Measurements from ENCODE around the gene ZMIZ1. TPM values are rescaled to one million over a fixed set of nuclear protein-coding genes. Genes with fewer than 3 reads are reported as not detected.

Gene ZMIZ1
- total RNA-seq, 2 donors from 2014 or later, result 51.4 to 58.0 TPM

GRCh38 chr10:79211616-79212015 lies 142.8 kb downstream of the ZMIZ1 start:
- intact Hi-C loops (cut with DNase I), result no loop called here
- DNase-seq, result no peak
- no peak for ATAC-seq

DNA sequence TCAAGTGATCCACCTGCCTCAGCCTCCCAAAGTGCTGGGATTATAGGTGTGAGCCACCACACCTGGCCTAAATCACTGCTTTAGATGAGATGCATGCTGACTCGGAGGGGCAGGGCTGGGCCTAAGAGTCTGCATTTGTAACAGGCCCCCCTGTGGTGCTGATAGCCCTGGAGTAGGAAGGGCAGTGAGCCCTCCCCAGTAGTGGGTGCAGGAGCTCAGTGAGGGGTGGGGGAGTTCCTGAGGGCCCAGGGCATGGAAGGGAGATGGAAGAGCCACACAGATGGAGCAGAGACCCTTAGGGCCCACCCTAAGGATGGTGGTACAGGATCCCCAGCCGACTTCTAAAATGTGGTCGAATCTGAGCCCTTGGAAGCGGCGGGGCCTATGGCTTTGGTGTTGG lies 146.8 kb downstream of the ZMIZ1 start:
- DNase-seq, result no peak

GRCh38 chr10:79219322-79219957 lies 150.7 kb downstream of the ZMIZ1 start:
- ATAC-seq (no peak), DNase-seq (no peak)
- intact Hi-C loops (cut with DNase I), result no loop called here

More for the DNA sequence above, 146.8 kb downstream of the ZMIZ1 start:
- no peak for ATAC-seq
- intact Hi-C loops (cut with DNase I), result no loop called here

- ATAC-seq, result no peak
- intact Hi-C loops (cut with DNase I), result loop anchor here in 1 of 2 donors (10.0 kb wide), 1 partner anchor 54 kb away; no protein-coding TSS in a partner anchor
- DNase-seq, result no peak
Measured at GRCh38 chr10:79220307-79220706, 151.5 kb downstream of the ZMIZ1 start.

DNA sequence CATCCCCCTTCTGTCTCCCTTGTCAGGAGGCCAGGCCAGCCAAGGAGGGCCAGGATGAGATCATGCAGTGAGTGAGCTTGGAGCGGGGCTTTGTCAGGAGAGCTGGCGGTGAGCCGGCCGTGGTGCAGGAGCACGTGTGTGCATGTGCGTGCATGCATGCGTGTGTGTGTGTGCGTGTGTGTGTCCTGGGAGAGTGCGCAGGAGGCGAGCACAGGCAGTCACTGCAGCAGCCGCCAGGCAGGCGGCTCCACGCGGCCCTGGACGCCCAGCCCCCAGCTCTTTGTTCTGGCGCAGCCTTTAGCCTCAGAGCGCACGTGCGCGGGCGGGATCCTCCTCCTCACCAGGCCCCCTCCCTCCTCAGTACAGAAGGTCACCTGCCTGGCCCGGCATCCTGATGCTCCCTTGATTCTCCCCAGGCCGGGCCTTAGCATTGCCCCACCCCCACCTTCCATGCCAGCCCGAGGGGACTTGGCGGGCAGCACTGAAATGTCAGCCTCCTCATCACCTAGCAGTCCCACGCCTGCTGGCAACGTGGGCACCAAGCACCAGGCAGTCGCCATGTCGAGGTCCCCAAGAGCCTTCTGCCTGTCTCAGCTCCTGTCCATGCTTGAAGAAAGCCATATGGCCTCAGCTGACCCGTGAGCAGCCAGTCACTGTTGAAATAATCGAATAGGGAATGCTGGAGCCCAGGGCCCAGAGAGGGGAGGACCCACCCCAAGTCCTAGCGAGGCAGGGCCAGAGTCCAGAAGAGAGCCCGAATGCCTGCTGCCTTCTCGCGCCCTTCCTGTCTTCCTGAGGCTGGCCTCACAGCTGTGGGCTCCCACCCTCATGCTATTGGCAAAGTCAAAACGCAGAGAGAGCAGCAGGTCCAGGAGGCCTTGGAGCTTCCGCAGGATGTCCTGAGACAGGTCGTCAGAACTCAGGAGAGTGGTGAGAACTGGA lies 152.6 kb downstream of the ZMIZ1 start:
- ATAC-seq (peak; percentile 57 to 70), DNase-seq (peak; percentile 82)
- intact Hi-C loops (cut with DNase I), result loop anchor here in 1 of 2 donors (10.0 kb wide), 1 partner anchor 53 kb away; no protein-coding TSS in a partner anchor

DNA sequence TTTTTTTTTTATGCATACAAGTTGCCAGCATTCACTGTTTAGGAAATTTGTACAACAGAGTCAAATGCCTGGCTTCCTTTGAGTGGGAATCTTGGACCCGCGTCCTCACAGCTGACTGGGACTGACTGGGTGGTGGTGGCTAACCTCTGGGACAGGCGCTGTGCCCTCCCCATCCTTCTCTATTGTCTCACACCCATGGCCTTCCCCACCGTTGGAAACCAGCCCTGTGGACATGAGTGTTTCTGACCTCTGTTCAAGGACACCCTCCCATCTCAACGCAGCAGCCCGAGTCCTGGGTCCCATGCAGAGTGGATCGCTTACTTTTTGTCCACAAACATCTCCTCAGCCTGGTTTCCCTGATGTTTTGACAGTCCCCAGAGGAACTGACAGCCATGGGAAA lies 153.4 kb downstream of the ZMIZ1 start:
- intact Hi-C loops (cut with DNase I), result loop anchor here in 1 of 2 donors (10.0 kb wide), 1 partner anchor 53 kb away; no protein-coding TSS in a partner anchor
- peak in 1 of 2 donors; percentile 12 for ATAC-seq
- peak; percentile 42 for DNase-seq

DNA sequence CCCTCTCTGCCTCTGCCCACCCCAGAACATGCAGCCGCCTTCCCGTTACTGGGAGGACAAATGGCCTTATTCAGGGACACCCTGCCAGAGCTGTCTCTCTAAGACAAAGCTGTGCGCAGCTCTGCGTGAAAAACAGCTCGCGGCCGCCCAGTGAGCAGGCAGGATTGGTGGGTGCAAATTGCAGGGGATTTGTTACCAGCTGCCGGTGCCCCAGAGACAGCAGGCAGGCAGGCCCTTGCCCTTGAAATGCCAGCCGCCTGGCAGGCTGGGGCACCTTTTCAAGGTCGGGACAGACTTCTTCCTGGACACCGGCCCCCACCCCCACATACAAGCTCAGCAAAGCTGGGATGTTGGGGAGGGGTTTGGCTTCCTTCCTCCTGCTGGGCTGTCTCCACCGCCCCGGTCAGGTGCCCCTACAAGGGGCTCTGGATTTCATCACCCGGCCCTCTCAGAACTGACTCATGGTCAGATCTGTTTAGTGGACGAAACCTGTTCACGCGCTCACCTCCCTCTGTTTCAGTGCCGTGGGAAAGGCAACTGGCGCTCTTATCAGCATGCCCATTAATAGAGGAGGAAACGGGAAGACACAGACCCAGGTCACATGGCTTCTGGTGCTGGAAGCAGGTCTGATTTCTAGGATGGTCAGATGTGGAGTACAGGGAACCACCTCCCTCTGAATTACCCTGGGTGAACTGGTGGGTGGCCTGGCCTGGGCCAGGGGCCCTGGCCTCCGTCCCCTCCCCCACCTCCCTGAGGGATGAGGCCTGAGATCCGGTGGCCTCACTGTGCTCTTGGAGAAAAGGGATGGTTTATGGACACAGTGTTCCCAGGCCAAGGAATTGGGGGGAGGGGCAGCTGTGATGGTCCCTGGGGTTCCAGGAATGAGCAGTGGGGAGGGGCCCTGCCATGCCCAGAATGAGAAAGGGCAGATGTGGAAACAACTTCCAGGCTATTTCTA lies 154.6 kb downstream of the ZMIZ1 start:
- DNase-seq, result peak; percentile 84

DNA sequence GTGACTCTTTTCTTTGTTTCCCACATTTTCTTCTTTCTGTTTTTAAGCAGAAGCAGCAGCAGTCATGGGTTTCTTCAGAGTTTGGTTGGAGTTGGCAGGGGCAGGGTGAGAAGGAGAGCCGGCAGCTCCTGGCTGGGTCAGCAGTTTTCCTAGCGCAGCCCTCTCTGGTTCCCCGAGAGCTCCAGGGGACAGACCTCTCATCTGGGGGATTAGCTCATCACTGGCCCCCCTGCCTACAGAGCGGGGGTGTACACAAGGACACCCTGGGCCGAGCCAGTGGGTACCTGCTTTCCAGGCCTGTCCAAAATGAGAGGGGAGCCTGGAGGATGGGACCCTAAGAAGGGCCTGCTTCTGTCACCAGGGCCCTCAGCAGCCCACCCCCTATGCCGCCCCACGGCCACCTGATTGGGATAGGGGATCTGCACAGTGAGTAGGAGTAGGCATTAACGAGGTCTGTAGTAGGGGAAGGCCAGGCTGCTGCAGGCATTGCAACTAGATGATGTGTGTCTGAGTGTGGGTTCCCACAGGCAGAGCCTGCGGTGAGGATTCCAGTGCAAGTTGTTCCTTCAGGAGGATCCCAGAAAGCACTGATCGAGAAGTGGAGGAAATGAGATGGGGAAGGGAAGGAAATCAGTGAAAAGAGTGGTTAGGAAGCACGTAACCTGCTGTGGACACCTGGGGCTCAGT lies 155.6 kb downstream of the ZMIZ1 start:
- ATAC-seq, result no peak
- intact Hi-C loops (cut with DNase I), result loop anchor here in 1 of 2 donors (10.0 kb wide), 1 partner anchor 50 kb away; no protein-coding TSS in a partner anchor
- DNase-seq, result no peak

More for the DNA sequence above, 154.6 kb downstream of the ZMIZ1 start:
- ATAC-seq, result peak; percentile 48 to 74
- intact Hi-C loops (cut with DNase I), result loop anchor here in 1 of 2 donors (10.0 kb wide), 1 partner anchor 51 kb away; no protein-coding TSS in a partner anchor

- ATAC-seq, result no peak
- intact Hi-C loops (cut with DNase I), result loop anchor here in 1 of 2 donors (10.0 kb wide), 1 partner anchor 50 kb away; no protein-coding TSS in a partner anchor
Measured at GRCh38 chr10:79224992-79225391, 156.2 kb downstream of the ZMIZ1 start.

GRCh38 chr10:79226391-79227245 lies 157.9 kb downstream of the ZMIZ1 start:
- DNase-seq (no peak), ATAC-seq (no peak)
- intact Hi-C loops (cut with DNase I), result loop anchor here in 1 of 2 donors (10.0 kb wide), 1 partner anchor 48 kb away; no protein-coding TSS in a partner anchor

More at GRCh38 chr10:79224992-79225391, 156.2 kb downstream of the ZMIZ1 start:
- no peak for DNase-seq

DNA sequence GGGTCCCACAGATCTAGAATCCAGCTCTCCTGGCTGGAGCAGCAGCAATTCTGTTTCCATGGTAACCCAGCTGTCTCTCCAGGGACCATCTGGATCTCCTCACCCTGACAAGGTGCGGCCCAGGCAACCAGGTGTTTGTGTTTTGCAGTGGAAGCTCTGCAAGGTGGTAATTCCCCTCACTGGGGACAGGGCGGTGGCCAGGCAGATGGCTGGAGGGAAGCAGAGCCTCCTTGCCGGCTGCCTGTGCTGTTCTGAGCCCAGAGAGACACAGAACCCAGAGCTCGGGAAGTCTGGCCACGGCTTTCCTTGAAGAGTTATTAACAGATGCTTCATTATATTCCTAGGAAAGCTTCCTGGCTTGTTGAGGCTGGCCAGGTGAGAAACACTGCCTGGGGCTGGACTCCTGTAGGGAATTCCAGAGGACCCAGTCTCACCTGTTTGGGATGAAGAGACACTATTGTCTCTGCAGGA lies 160.3 kb downstream of the ZMIZ1 start:
- intact Hi-C loops (cut with DNase I), result loop anchor here in 1 of 2 donors (10.0 kb wide), 1 partner anchor 46 kb away; no protein-coding TSS in a partner anchor
- no peak for ATAC-seq
- no peak for DNase-seq

DNA sequence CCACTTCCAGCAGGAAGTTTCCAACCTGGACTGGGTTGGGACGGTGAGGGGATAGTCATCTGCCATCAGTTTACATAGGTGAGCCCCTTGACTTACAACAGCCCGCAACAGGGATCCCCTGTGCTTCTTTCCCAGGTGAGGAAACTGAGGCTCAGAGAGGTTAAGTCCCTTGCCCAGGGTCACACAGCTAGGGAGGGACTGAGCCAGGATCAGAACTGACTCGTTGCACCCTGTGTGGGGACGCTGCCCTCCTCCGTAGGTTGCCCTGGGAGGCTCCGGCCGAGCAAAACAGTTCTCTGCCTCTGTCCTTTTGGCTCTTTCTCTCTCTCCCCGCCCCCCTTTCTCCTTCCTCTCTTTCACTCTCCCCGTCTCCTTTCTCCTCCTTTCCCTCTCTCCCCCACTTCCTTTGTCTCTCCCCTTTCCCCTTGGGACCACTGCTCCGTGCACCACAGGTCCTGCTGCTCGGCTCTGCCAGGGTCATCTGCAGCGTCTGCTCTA lies 161.1 kb downstream of the ZMIZ1 start:
- ATAC-seq, result no peak
- intact Hi-C loops (cut with DNase I), result loop anchor here in 1 of 2 donors (10.0 kb wide), 1 partner anchor 45 kb away; no protein-coding TSS in a partner anchor
- DNase-seq, result no peak

DNA sequence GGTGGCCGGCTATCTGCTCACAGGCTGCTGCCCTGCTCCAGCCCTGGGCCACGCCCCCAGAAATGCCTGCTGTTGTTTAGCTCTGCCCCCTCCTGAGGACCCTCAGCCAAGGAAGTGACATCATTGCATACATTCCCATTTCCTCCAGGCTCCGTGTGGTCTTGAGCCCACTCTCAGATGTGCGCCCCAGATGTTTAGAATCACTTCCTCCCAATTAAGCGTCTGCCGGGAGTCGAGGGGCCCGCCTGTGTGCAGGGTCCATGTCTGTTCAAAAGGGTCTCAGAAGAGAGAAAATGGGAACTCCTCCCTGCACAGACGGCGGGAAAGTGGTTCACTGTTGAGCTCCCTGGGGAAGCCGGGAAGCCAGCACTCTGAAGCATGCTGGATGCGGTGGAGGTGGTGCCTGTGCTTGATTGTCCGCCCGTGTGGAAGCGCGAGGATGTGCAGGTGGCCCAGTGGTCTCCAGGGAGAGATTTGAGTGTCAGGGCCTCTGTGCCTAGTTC lies 161.6 kb downstream of the ZMIZ1 start:
- intact Hi-C loops (cut with DNase I), result no loop called here
- DNase-seq (no peak), ATAC-seq (no peak)

DNA sequence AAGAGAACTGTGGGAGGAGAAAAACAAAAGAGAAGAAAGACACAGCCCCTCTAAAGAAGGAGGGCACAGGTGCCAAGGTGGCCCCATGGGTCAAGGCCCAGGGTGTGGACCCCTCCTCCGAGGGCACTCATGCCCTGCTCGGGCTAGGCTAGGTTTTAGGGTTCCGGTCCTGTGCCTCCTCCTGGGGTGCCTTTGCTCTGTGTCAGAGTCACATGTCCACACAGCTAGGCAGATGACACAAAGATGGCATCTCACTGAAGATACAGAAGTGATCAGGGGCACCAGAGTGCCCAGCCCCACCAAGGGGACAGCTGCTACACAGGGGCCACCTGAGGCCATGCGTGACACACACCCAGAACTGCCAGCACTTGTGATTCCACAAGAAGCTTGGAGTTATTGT lies 162.1 kb downstream of the ZMIZ1 start:
- no peak for DNase-seq

GRCh38 chr10:79231908-79232307 lies 163.1 kb downstream of the ZMIZ1 start:
- intact Hi-C loops (cut with DNase I), result no loop called here

More for the DNA sequence above, 162.1 kb downstream of the ZMIZ1 start:
- ATAC-seq, result no peak
- intact Hi-C loops (cut with DNase I), result no loop called here

DNA sequence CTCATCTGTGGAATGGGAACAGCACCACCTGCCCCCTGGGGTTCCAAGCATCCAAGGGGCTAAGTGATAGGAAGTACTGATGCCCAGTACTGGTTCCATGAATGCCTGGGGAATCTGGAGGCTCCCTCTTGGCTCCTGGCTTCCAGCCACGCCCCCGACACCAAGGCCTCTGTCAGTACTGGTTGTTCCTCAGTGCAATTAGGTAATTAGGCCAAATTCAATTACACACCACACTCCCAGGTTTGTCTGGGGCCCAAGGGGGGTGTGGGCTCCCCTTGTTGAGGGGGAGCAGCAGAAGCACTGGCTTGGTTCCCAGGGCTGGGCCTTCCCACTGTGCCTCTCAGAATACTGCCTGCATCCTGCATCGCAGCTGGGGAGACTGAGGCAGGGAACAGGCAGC lies 164.1 kb downstream of the ZMIZ1 start:
- intact Hi-C loops (cut with DNase I), result no loop called here
- no peak for DNase-seq
- ATAC-seq, result no peak

More at GRCh38 chr10:79231908-79232307, 163.1 kb downstream of the ZMIZ1 start:
- no peak for DNase-seq
- no peak for ATAC-seq

Data from left cardiac atrium (tissue), 4 donors.